Endothelial cell (in vitro differentiated cells): ENCODE data around the gene TNS2. TPM values are rescaled to one million over a fixed set of nuclear protein-coding genes. Genes with fewer than 3 reads are reported as not detected.

Experiments used
- DNase-seq: peaks from one replicate; pipeline ENCODE4 v3.0.0; 2021; ENCODE audit warnings: low spot score
- H3K27ac Mint-ChIP-seq: one replicate; pipeline ENCODE4 v1.8.0; 2021; ENCODE audit warnings: mixed read lengths, inconsistent platforms; ENCODE audit not compliant: unreplicated experiment
- H3K27me3 Mint-ChIP-seq: one replicate; pipeline ENCODE4 v1.8.0; 2021; ENCODE audit warnings: mild to moderate bottlenecking, moderate library complexity, mixed read lengths, inconsistent platforms; ENCODE audit not compliant: unreplicated experiment
- H3K36me3 Mint-ChIP-seq: one replicate; pipeline ENCODE4 v1.8.0; 2021; ENCODE audit warnings: mild to moderate bottlenecking, low read depth, mixed read lengths, inconsistent platforms; ENCODE audit not compliant: unreplicated experiment
- H3K4me1 Mint-ChIP-seq: one replicate; pipeline ENCODE4 v1.8.0; 2021; ENCODE audit warnings: mild to moderate bottlenecking, mixed read lengths, inconsistent platforms; ENCODE audit not compliant: unreplicated experiment
- H3K4me3 Mint-ChIP-seq: one replicate; pipeline ENCODE4 v1.8.0; 2021; ENCODE audit warnings: mild to moderate bottlenecking, mixed read lengths, inconsistent platforms; ENCODE audit not compliant: unreplicated experiment
- H3K9me3 Mint-ChIP-seq: one replicate; pipeline ENCODE4 v1.8.0; 2021; ENCODE audit warnings: mixed read lengths, inconsistent platforms; ENCODE audit not compliant: unreplicated experiment
- total RNA-seq: library from RNA; stranded (reverse); fragmentation: NEBNext Ultra II Directional; extraction: Animal tissue kit (Norgen Biotek cat#: 25700); gene quantifications from one replicate; pipeline ENCODE4 v1.2.1, GENCODE V29; 2021; ENCODE audit not compliant: unreplicated experiment
- TF ChIP-seq, protein P1 (sequence below): fragments of 200-600 bp; sonication (generic); IDR thresholded peaks from one replicate; pipeline ENCODE4 v1.5.0; 2021; ENCODE audit warnings: antibody characterized with exemption; ENCODE audit not compliant: unreplicated experiment

Gene TNS2
- total RNA-seq, 1 donor from 2014 or later, result 112 TPM

DNA sequence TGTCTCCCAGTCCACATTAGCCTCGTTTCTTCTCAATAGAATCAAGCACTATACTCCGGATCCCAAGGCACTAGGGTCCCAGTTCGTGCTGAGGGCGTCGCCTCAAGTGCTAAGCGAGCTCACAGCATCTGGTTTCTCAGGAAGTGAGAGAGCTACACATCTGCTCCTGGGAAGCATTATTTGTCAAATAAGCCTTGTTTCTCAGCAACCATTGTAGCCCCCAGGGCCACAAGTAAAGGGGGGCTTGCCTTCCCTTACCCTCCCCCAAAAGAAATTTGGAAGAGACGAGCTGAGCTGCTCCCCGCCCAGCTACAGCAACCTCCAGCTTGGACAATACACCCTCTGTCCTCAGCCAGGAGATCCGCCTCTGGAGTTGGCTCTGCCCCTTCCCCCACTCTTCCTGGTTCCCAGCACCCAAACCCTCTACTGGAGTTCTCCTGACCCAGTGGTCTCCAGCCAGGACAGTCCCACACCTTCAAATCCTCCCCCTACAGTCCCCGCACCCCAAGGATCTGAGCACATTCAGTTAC, 5.7 kb upstream of the TNS2 start:
- Mint-ChIP-seq H3K4me3 (no peak overlapping the region), H3K27ac (no peak overlapping the region), H3K4me1 (peaks cover 40% of the 10 kb centered on the region), H3K27me3 (peaks cover 25% of the 10 kb centered on the region), H3K9me3 (no peaks in the 10 kb centered on the region), H3K36me3 (peaks cover 12% of the 10 kb centered on the region)
- TF ChIP-seq, protein P1, sequence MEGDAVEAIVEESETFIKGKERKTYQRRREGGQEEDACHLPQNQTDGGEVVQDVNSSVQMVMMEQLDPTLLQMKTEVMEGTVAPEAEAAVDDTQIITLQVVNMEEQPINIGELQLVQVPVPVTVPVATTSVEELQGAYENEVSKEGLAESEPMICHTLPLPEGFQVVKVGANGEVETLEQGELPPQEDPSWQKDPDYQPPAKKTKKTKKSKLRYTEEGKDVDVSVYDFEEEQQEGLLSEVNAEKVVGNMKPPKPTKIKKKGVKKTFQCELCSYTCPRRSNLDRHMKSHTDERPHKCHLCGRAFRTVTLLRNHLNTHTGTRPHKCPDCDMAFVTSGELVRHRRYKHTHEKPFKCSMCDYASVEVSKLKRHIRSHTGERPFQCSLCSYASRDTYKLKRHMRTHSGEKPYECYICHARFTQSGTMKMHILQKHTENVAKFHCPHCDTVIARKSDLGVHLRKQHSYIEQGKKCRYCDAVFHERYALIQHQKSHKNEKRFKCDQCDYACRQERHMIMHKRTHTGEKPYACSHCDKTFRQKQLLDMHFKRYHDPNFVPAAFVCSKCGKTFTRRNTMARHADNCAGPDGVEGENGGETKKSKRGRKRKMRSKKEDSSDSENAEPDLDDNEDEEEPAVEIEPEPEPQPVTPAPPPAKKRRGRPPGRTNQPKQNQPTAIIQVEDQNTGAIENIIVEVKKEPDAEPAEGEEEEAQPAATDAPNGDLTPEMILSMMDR, result no peak
- DNase-seq, result peak; percentile 5

DNA sequence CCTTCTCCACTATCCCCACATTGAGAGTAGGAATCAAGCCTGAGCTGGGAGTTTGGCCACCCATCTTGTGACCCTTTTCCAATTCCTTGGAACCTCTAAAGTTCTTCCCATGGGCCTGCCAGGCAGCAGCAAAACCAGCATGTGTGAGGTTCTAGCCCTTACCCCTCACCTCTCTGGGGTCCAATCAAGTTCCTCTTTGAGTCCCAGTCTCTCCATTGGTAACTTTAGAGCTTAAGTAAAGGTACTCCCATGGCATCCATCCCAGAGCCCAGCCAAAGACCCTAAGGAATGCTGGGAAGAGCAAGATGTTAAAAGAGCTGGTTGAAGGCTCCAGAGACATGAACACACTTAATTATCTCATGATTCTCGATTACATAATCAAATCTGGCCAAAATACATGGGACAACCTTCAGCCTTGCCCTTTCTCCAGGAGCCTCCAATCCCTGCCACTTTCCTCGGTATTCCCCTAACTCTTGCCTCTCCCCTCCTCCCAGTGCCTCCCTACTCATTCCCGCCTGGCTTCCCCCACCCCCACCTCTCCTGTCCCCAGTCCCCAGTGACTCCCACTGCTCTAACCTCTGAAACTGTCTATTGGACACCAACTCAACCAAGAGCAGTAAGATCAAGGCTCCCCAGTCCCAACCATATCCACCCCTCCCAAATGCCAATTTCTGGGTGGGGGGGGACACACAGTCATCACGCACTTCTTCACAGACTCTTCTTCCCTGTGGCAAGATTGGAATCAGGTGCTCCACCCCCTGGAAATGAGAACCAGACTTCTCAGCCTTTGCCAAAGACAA, 4.8 kb upstream of the TNS2 start:
- Mint-ChIP-seq H3K9me3 (no peaks in the 10 kb centered on the region), H3K27ac (peak overlapping the region; percentile 25), H3K27me3 (peaks cover 25% of the 10 kb centered on the region), H3K4me3 (peak overlapping the region; percentile 29), H3K4me1 (peaks cover 45% of the 10 kb centered on the region), H3K36me3 (peaks cover 15% of the 10 kb centered on the region)
- TF ChIP-seq, protein P1, result no peak
- DNase-seq, result no peak

DNA sequence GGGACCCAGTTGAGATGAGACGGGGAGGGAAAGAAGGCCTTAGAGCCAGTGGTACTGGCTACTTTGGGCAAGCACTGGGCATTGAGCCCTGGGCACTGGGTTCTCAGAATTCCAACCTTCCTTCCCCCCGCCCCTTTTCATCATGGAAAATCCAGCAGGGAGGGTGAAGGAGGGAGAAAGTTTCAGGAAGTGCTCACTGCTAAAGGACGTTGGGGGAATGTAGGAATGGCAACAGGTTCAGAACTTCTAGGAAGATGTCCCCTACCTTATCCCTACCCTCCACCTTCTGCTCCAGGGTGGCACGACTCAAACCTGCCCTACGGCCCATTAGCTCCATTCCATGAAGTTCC, 4.2 kb upstream of the TNS2 start:
- no peaks in the 10 kb centered on the region for H3K9me3 Mint-ChIP-seq
- H3K4me3 Mint-ChIP-seq, result peak overlapping the region; percentile 29
- peaks cover 15% of the 10 kb centered on the region for H3K36me3 Mint-ChIP-seq
- TF ChIP-seq, protein P1, result no peak
- H3K27me3 Mint-ChIP-seq, result peaks cover 25% of the 10 kb centered on the region
- peak overlapping the region; percentile 61 for H3K27ac Mint-ChIP-seq
- no peak for DNase-seq
- peaks cover 49% of the 10 kb centered on the region for H3K4me1 Mint-ChIP-seq

DNA sequence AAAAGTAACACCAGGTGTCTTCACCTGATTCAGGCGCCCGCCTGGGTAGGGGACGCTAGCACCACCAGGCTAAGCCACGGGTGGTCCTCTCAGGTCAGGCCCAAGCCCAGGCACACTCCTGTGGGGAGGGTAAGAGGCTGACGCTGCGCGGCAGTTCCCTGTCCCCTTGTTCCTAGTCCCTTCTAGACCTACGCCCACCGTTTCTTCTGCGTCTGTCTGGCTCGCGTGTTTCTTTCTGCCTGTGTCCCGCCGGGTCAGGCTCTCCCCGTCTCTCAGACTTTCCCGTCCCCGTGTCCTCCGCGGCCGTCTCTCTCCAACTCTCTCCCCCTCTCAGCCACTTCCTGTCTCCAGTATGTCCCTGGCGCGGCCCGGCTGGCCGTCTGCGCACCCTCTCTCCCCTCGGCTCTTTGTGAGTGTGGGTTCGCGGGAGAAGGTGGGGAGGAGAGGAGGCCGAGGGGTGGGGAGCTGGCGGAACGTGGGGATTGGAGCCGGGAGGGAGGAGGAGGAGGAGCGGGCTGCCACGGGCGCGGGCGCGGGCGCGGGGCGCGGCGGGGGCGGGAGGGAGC, 3.1 kb upstream of the TNS2 start:
- TF ChIP-seq, protein P1, result no peak
- Mint-ChIP-seq H3K4me1 (peaks cover 58% of the 10 kb centered on the region), H3K9me3 (no peaks in the 10 kb centered on the region), H3K36me3 (peaks cover 12% of the 10 kb centered on the region), H3K4me3 (peak overlapping the region; percentile 96), H3K27me3 (peaks cover 28% of the 10 kb centered on the region), H3K27ac (peak overlapping the region; percentile 95)
- DNase-seq, result peak; percentile 60
